Measurements from ENCODE around the gene RARG. TPM values are rescaled to one million over a fixed set of nuclear protein-coding genes. Genes with fewer than 3 reads are reported as not detected.

RARG gene
- total and polyA plus RNA-seq, 11 donors, result 6.4 to 22.5 (median 14.4) TPM

DNA sequence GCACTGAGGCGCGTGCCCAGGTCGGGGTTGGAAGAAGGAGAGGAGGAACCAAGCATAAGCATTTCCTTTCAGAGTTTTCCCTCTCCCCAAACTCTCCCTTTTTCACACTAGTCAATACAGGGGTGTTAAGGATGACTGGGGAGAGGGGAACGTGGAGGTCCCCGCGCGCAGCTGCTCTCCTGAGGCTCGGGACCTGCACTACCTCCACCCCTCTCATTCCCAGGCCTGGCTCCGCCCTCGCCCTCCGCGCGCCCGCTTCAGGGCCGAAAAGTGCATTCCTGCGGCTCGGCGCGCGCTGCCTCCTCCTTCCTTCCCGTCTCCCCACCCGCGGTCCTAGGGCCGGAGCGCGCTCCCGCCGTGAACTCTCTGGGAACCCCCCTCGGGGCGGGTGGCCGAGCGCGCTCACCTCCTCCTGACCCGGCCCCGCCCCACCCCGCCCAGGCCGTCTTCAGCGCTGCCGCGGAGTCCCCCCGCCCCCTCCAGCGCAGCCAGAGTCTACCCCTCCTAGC, 11.3 kb downstream of the RARG start:
- H3K27ac ChIP-seq, result peak overlapping the region; percentile 96 to 100 (median 100)
- peak; percentile 91 to 96 (median 95) for DNase-seq
- 0 to 1% (median 1%) methylated on average over 24 to 42 of the region's 42 CpGs for WGBS, 4 donors
- H3K27me3 ChIP-seq, result no peaks in the 10 kb centered on the region
- ATAC-seq, result peak; percentile 85 to 92 (median 88)
- no peak for TF ChIP-seq POLR2A (IDR thresholded peaks at IDR 0.05)
- TF ChIP-seq, protein P1, sequence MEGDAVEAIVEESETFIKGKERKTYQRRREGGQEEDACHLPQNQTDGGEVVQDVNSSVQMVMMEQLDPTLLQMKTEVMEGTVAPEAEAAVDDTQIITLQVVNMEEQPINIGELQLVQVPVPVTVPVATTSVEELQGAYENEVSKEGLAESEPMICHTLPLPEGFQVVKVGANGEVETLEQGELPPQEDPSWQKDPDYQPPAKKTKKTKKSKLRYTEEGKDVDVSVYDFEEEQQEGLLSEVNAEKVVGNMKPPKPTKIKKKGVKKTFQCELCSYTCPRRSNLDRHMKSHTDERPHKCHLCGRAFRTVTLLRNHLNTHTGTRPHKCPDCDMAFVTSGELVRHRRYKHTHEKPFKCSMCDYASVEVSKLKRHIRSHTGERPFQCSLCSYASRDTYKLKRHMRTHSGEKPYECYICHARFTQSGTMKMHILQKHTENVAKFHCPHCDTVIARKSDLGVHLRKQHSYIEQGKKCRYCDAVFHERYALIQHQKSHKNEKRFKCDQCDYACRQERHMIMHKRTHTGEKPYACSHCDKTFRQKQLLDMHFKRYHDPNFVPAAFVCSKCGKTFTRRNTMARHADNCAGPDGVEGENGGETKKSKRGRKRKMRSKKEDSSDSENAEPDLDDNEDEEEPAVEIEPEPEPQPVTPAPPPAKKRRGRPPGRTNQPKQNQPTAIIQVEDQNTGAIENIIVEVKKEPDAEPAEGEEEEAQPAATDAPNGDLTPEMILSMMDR (IDR thresholded peaks at IDR 0.05), result no peak
- no peaks in the 10 kb centered on the region for H3K36me3 ChIP-seq
- H3K9me3 ChIP-seq, result no peaks in the 10 kb centered on the region
- H3K4me1 ChIP-seq, result peaks cover 7 to 83% (median 57%) of the 10 kb centered on the region in 12 donors
- peak overlapping the region; percentile 57 to 95 (median 74) for H3K4me3 ChIP-seq
- intact Hi-C loops (cut with DNase I), result loop anchor here in 8 of 10 donors (1.0 to 5.0 kb wide), 6 partner anchors 30 to 47 kb away; partner anchors contain the start of genes CSAD (in 1 of the 8), ESPL1 (in 1 of the 8) and ZNF740 (in 1 of the 8)

DNA sequence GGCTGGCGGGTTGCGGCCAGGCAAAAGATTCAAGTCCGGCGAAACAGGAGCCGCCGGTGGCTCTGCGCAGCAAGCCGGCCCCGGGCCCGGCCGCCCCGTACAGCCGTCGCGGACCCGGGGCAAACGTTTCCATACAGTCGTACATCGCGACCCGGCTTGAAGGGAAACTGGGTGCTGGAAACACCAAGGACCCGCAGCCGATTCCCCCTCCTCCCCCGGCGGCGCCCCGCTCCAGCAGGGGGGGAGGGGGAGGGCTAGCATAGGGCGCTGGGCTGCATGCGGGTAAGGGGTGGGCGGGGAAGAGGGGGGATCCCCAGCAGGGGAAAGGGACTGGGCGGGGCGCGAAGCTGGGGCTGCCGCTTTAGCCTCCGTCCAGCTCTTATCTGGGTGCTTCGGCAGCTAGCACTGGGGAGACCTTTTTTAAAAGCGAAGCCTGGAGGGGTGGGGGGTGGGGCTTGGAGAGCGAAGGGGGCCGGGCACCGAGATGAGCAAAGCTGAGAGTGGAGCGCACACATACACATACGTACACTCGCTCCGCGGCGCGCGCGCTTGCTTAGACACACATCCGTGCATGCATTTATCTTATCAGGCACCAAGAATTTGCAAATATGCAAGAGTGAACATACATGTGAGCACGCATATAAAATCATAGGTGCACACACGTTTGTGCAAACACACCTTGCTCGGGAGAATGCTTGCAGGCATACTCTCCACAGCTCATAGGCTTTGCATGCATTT, 11.9 kb downstream of the RARG start:
- 0 to 1% (median 0%) methylated on average over 30 to 53 of the region's 53 CpGs for WGBS, 4 donors
- peak; percentile 49 to 83 (median 73) for DNase-seq
- peak in 3 of 4 donors; percentile 11 to 40 (median 15) for ATAC-seq

DNA sequence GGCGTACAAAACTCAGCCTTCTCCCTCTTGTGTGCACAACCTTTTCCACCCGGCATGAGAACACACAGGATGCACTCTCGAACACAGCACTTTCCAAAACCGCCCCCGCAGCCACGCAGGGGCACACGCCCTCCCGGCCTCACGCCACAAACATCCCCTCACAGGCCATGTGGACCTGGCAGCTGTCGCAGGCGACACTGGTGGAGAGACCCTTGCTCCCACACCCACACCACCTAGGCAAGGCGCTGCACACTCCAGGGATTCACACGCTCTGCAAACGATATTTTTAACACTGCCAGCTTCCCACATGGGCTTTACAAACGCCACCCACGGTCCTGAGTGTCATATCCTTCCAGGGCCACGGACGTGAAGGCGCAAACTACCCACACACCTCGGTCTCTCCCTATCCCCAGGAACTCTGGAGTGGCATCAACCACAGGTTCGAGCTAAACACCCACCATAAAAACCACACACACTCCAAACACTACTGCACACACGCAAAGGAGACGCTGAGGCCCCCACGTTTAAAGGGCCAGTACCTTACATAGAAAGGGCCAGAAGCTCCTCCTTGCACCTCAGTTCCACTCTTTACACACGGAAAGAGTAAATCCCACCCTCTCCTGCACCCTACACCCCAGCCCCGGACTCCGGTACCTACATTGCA, 12.6 kb downstream of the RARG start:
- intact Hi-C loops (cut with DNase I), result loop anchor here in 2 of 10 donors (2.0 to 10.0 kb wide), 2 partner anchors 31 to 285 kb away; partner anchors contain the start of genes NPFF (in 1 of the 2) and TARBP2 (in 1 of the 2)

More for the DNA sequence above, 11.9 kb downstream of the RARG start:
- no peaks in the 10 kb centered on the region for H3K9me3 ChIP-seq
- TF ChIP-seq, protein P1 (IDR thresholded peaks at IDR 0.05), result no peak
- TF ChIP-seq POLR2A (IDR thresholded peaks at IDR 0.05), result no peak
- H3K4me3 ChIP-seq, result peak overlapping the region; percentile 57 to 95 (median 74)
- H3K4me1 ChIP-seq, result peaks cover 11 to 88% (median 62%) of the 10 kb centered on the region in 12 donors
- intact Hi-C loops (cut with DNase I), result loop anchor here in 6 of 10 donors (2.0 to 10.0 kb wide), 5 partner anchors 31 to 285 kb away; partner anchors contain the start of genes CSAD (in 1 of the 6), ESPL1 (in 1 of the 6), NPFF (in 1 of the 6) and TARBP2 (in 1 of the 6)
- peak overlapping the region; percentile 41 to 100 (median 100) for H3K27ac ChIP-seq
- no peaks in the 10 kb centered on the region for H3K27me3 ChIP-seq
- peaks cover 0 to 2% (median 0%) of the 10 kb centered on the region in 9 donors for H3K36me3 ChIP-seq

More for the DNA sequence above, 12.6 kb downstream of the RARG start:
- H3K36me3 ChIP-seq, result peaks cover 0 to 9% (median 2%) of the 10 kb centered on the region in 9 donors
- H3K9me3 ChIP-seq, result no peaks in the 10 kb centered on the region
- H3K27me3 ChIP-seq, result no peaks in the 10 kb centered on the region
- H3K27ac ChIP-seq, result peak overlapping the region; percentile 41 to 100 (median 100)
- H3K4me1 ChIP-seq, result peaks cover 11 to 88% (median 62%) of the 10 kb centered on the region in 12 donors
- ATAC-seq (peak in 1 of 4 donors; percentile 6), DNase-seq (peak; percentile 51 to 76 (median 68))
- 11 to 18% (median 16%) methylated on average over 23 to 27 of the region's 27 CpGs for WGBS, 4 donors
- H3K4me3 ChIP-seq, result peak overlapping the region; percentile 57 to 95 (median 74)
- TF ChIP-seq, protein P1 (IDR thresholded peaks at IDR 0.05), result no peak
- TF ChIP-seq POLR2A (IDR thresholded peaks at IDR 0.05), result peak in 1 of 2 donors; percentile 15

All from heart left ventricle (tissue), 16 donors.